Measurements from ENCODE around the gene EPHA7.

GRCh38 chr6:93341900-93342613 is 77.3 kb downstream of the EPHA7 start:
- TF ChIP-seq CTCF (IDR thresholded peaks at IDR 0.05) (no peak), POLR2AphosphoS5 (IDR thresholded peaks at IDR 0.05) (no peak)

Data from breast epithelium (tissue), 3 donors.